ENCODE results near the gene TMEM139. TPM values are rescaled to one million over a fixed set of nuclear protein-coding genes. Genes with fewer than 3 reads are reported as not detected.

Gene TMEM139
- total RNA-seq, 1 experiment from 2014 or later = 0.85 TPM

DNA sequence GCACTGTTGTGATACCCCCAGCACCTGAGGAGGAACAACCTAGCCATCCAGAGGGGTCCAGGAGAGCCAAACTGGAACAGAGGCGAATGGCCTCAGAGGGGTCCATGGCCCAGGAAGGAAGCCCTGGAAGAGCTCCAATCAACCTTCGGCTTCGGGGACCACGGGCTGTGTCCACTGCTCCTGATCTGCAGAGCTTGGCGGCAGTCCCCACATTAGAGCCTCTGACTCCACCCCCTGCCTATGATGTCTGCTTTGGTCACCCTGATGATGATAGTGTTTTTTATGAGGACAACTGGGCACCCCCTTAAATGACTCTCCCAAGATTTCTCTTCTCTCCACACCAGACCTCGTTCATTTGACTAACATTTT, 1.7 kb downstream of the TMEM139 start:
- H3K4me2 ChIP-seq (ENCODE audit: insufficient read depth, insufficient read length, low read length) = no peak overlapping the region
- H3K79me2 ChIP-seq (ENCODE audit: insufficient read depth, low read length) = peaks cover 16% of the 10 kb centered on the region; the same call in 1 of the 2 replicates
- no peak overlapping the region for H2BK15ac ChIP-seq (ENCODE audit: low read depth, low read length)
- Mint-ChIP-seq H3K27me3 (ENCODE audit: low read depth) (peaks cover 36% of the 10 kb centered on the region), H3K27ac (no peak overlapping the region), H3K36me3 (ENCODE audit: insufficient read depth in 1 of 3, low read depth in 3 of 3) (peaks cover 22 to 35% (median 28%) of the 10 kb centered on the region in 3 experiments), H3K4me1 (peaks cover 40 to 46% of the 10 kb centered on the region in 2 experiments), H3K4me3 (no peak overlapping the region), H3K9me3 (peaks cover 12 to 14% of the 10 kb centered on the region in 2 experiments)
- no peaks in the 10 kb centered on the region for H4K20me1 ChIP-seq (ENCODE audit: control insufficient read depth, insufficient read depth, insufficient read length)
- WGBS (ENCODE audit: extremely low coverage, insufficient read length, low lambda C conversion rate) = no CpG with 5 or more reads among the region's 6 CpGs
- DNase-seq = no peak
- no peak overlapping the region for H2BK120ac ChIP-seq (ENCODE audit: low read depth, low read length, poor library complexity, severe bottlenecking)
- H2BK5ac ChIP-seq (ENCODE audit: insufficient read length, low read length) = no peak overlapping the region
- no peak overlapping the region for H3K56ac ChIP-seq (ENCODE audit: insufficient read length, low read depth, low read length)
- H4K5ac ChIP-seq (ENCODE audit: insufficient read length, low read depth, low read length) = no peak overlapping the region
- peaks cover 10% of the 10 kb centered on the region for H3K23me2 ChIP-seq (ENCODE audit: insufficient read length, low read depth, low read length, poor library complexity, severe bottlenecking)
- no peak overlapping the region for H2AFZ ChIP-seq (ENCODE audit: low read length)
- H3K9ac ChIP-seq (ENCODE audit: extremely low read depth, insufficient read length, low read length) = no peak overlapping the region
- no peak overlapping the region for H3T11ph ChIP-seq (ENCODE audit: low read length)
- peaks cover 10% of the 10 kb centered on the region for H3K9me3 ChIP-seq (ENCODE audit: control insufficient read depth, low read depth, low read length)
- H3K4ac ChIP-seq (ENCODE audit: low read depth, low read length) = no peak overlapping the region
- no peak overlapping the region for H2AK5ac ChIP-seq (ENCODE audit: insufficient read length, low read length)
- H3K4me1 ChIP-seq (ENCODE audit: insufficient read depth, low read length) = peaks cover 9% of the 10 kb centered on the region; the same call in 1 of the 2 replicates
- H3K18ac ChIP-seq (ENCODE audit: insufficient read length, low read depth, low read length) = no peak overlapping the region
- no peak overlapping the region for H3K27ac ChIP-seq (ENCODE audit: insufficient read length, low read depth, low read length)
- no peak overlapping the region for H4K91ac ChIP-seq (ENCODE audit: insufficient read length, low read depth, low read length)
- no peak for TF ChIP-seq CTCF (conservative IDR thresholded peaks at IDR 0.05)
- H2BK20ac ChIP-seq (ENCODE audit: low read depth, low read length, poor library complexity, severe bottlenecking) = no peak overlapping the region
- H4K8ac ChIP-seq (replicated peaks; ENCODE audit: insufficient read length, low read depth, low read length) = no peak overlapping the region
- H2BK12ac ChIP-seq (ENCODE audit: insufficient read length, low read depth, low read length) = no peak overlapping the region
- no peaks in the 10 kb centered on the region for H3K79me1 ChIP-seq (ENCODE audit: insufficient read depth, low read depth, low read length, poor library complexity, severe bottlenecking)
- no peak overlapping the region for H3K14ac ChIP-seq (ENCODE audit: insufficient read depth, low read length)
- H3K27me3 ChIP-seq (ENCODE audit: insufficient read depth, low read length) = peaks cover 10% of the 10 kb centered on the region; the same call in 1 of the 2 replicates
- H3K23ac ChIP-seq (ENCODE audit: insufficient read length, low read depth, low read length) = no peak overlapping the region
